ENCODE data around the gene ADAMTS3.

Gene ADAMTS3

DNA sequence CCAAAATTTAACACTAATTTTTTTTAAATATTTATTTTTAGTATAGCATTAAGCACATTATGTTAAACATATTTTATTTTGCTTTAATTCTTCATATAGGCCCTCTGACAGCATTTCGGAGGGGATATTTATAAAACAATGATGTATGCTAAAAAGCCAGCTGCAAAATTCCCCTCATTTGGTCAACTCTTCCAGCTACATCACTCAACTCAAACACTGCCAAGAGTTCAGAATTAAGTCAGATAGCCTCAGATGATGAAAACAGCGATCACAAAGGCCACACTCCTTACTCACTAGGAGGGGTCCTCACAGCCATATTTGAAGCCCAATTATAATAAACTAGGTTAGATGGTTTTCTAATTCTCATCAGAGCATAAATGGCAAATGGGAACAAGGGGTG, 146.6 kb downstream of the ADAMTS3 start:
- H3K4me3 ChIP-seq (ENCODE audit: low read length), result no peak overlapping the region
- no peak for DNase-seq (ENCODE audit: low read depth)
- TF ChIP-seq, protein P1, sequence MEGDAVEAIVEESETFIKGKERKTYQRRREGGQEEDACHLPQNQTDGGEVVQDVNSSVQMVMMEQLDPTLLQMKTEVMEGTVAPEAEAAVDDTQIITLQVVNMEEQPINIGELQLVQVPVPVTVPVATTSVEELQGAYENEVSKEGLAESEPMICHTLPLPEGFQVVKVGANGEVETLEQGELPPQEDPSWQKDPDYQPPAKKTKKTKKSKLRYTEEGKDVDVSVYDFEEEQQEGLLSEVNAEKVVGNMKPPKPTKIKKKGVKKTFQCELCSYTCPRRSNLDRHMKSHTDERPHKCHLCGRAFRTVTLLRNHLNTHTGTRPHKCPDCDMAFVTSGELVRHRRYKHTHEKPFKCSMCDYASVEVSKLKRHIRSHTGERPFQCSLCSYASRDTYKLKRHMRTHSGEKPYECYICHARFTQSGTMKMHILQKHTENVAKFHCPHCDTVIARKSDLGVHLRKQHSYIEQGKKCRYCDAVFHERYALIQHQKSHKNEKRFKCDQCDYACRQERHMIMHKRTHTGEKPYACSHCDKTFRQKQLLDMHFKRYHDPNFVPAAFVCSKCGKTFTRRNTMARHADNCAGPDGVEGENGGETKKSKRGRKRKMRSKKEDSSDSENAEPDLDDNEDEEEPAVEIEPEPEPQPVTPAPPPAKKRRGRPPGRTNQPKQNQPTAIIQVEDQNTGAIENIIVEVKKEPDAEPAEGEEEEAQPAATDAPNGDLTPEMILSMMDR (conservative IDR thresholded peaks at IDR 0.05; ENCODE audit: low read length), result no peak

DNA sequence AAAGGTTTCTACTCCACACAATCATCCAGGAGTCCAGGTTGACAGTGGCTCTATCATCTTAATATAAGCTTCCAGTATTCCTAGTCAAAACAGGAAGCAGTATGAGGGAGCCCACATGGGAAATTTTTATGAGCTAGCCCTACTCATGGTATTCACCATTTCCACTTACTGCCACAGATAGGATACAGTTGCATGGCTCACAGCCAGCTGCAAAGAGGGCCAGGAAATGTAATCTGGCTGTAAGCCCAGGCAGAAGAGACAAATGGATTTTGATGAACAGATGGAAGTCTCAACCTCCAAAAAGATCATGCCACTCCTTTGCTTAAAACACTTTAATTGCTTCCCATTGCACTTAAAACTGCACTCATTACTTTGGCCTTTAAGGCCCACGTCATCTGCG, 150.6 kb downstream of the ADAMTS3 start:
- DNase-seq (ENCODE audit: low read depth), result peak; percentile 85
- no peak overlapping the region for H3K4me3 ChIP-seq (ENCODE audit: low read length)
- TF ChIP-seq, protein P1 (conservative IDR thresholded peaks at IDR 0.05; ENCODE audit: low read length), result no peak

DNA sequence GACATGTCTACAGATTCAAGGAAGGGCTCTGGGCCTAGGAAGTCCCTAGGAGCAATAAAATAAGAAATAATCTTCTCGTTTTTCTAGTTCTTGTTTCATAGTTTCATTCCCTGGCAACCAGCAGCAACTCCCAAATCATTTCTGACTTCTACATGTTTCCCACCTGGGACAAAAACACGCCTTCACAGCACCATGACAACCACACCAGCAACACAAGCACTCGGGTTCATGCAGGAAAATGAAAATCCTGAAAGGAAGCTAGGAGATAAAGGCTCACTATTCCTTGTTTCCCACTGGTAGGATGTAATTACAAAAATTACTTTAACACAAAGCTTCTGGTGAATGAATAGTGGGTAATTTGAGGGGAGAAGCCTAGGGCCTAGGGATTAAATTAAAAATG, 158.9 kb downstream of the ADAMTS3 start:
- DNase-seq (ENCODE audit: low read depth), result no peak
- TF ChIP-seq, protein P1 (conservative IDR thresholded peaks at IDR 0.05; ENCODE audit: low read length), result no peak
- no peak overlapping the region for H3K4me3 ChIP-seq (ENCODE audit: low read length)

DNA sequence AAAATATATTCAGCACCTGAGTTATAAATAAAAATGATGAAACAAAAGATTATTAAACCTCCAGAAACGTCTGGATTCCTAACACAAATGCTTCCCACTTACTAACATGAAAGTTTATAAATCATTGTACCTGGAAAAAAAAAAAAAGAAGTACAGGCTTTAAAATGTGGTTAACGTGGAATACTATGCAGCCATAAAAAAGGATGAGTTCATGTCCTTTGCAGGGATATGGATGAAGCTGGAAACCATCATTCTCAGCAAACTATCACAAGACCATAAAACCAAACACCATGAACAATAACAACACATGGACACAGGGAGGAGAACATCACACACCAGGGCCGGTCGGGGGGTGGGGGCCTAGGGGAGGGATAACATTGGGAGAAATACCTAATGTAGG, 160.5 kb downstream of the ADAMTS3 start:
- H3K4me3 ChIP-seq (ENCODE audit: low read length), result no peak overlapping the region
- DNase-seq (ENCODE audit: low read depth), result no peak
- TF ChIP-seq, protein P1 (conservative IDR thresholded peaks at IDR 0.05; ENCODE audit: low read length), result no peak

DNA sequence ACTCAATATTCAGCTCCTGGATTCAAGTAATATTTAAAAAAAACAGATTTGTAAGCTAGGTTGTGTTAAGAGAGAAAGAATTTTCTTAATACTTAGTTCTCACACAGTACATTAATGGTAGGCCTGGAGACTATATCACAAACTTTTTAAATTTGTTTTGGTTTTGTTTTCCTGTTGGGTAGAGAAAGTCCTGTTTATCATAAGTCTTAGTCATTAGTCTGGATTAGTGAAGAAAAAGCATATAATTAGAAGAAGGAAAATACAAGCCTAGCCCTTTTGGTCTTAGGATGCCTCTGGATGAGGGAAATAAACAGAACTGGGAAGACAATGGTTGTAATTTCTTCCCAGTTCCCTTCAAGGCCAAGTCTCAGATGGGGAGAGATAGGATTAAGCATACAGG, 163.6 kb downstream of the ADAMTS3 start:
- TF ChIP-seq, protein P1 (conservative IDR thresholded peaks at IDR 0.05; ENCODE audit: low read length), result no peak
- no peak overlapping the region for H3K4me3 ChIP-seq (ENCODE audit: low read length)
- no peak for DNase-seq (ENCODE audit: low read depth)

DNA sequence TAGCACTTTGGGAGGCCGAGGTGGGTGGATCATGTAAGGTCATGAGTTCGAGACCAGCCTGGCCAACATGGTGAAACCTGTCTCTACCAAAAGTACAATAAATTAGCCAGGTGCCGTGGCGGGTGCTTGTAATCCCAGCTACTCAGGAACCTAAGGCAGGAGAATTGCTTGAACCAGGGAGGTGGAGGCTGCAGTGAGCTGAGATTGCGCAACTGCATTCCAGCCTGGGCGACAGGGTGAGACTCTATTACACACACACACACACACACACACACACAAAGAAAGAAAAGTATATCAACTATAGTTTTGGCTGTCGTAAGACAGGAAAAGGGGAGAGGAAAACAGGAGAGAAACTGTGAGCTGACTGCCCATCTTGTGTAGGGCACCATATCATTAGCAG, 171.7 kb downstream of the ADAMTS3 start:
- no peak overlapping the region for H3K4me3 ChIP-seq (ENCODE audit: low read length)
- peak; percentile 48 for DNase-seq (ENCODE audit: low read depth)
- TF ChIP-seq, protein P1 (conservative IDR thresholded peaks at IDR 0.05; ENCODE audit: low read length), result no peak

DNA sequence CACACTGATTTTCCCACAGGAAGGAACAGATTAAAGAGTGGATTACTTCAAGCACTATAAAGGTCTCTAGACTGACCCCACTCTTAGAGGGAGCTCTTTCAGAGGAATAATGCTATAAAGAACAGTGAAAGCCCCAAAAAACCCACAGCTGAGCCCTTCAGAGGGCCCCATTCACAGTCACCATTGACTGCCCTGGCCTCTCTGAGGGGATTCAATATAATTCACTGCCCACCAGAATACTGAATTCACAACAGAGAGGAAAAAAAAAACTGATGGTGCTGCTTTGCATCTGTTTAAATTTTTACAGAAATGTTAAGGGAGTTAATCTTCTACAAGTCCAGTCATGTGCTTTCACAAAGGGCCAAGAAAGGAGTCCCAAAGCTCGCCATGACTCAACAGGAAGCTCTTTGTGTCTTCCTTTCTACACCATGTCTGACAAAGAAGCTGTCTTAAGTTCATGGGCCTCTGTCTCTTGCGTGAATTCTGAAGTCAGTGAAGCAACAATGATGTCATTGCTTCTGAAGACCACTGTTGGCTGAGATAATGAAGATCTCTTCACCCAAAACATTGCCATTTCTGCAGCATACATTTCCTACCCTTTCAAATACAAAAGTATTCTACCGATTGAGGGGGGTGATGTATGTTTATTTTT, 174.9 kb downstream of the ADAMTS3 start:
- no peak overlapping the region for H3K4me3 ChIP-seq (ENCODE audit: low read length)
- no peak for DNase-seq (ENCODE audit: low read depth)
- TF ChIP-seq, protein P1 (conservative IDR thresholded peaks at IDR 0.05; ENCODE audit: low read length), result no peak
